HG02870 (cell line): ENCODE measurements around the gene SMURF1.

Experiments used
- ATAC-seq: cut with Tn5 transposase; IDR thresholded peaks from one replicate; pipeline ENCODE4 v1.9.1; 2021; ENCODE audit warnings: mild to moderate bottlenecking, moderate library complexity; ENCODE audit not compliant: unreplicated experiment

SMURF1 gene

DNA sequence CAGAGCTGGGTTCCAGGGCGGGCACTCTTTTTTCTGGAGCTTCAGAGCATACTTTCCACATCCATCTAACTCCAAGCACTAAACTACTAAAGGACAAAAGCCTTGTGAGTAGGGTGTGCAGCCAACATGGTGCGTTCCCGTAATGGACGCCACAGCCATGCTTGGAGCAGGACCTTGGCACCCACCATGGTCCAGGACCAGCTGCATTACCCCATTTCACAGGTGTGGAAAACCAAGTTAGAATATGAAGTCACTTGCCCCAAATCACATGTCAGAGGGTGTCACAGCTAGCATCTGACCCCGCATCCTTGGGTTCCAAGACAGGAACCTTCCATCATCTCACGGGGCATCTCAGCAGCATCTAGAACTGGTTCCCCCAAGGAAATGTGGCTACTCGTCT is 112.4 kb downstream of the SMURF1 start:
- ATAC-seq: no peak

DNA sequence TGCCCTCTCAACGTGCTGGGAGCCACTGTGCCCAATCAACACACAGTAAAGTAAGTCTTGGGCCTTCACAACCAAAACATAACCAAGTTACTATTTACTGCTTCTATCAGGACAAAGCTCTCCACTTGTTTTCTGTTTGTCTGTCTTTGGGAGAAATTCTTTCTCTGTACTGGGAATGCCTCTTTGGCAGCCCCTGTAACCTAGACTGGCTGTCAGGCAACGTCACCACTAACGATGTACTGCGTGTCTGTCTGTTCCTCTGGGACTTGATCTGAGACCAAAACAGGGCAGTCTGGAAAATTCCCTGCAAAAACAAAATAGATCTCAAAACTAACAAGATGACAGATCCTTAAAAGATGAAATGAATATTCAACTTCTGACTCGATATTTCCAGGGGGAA is 113.0 kb downstream of the SMURF1 start:
- ATAC-seq: no peak

DNA sequence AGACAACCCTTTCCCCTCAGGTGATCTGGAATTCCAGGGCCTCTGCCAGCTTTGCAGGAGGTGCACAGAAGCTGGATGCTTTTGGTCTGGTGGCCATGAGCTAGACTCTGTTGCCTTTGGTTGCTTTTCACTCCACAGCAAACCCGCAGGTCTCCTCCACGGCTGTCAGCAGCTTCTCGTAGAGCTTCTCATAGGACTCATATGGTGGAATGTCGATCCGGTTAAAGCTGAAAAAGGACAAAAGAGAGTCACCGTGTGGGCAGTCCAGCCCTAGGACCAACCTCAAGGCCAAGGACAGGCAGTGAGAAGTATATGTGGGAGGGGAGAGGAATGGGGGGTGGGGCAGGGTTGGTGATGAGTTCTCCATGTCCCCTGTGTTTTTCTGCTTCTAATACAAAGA is 113.5 kb downstream of the SMURF1 start:
- no peak for ATAC-seq

DNA sequence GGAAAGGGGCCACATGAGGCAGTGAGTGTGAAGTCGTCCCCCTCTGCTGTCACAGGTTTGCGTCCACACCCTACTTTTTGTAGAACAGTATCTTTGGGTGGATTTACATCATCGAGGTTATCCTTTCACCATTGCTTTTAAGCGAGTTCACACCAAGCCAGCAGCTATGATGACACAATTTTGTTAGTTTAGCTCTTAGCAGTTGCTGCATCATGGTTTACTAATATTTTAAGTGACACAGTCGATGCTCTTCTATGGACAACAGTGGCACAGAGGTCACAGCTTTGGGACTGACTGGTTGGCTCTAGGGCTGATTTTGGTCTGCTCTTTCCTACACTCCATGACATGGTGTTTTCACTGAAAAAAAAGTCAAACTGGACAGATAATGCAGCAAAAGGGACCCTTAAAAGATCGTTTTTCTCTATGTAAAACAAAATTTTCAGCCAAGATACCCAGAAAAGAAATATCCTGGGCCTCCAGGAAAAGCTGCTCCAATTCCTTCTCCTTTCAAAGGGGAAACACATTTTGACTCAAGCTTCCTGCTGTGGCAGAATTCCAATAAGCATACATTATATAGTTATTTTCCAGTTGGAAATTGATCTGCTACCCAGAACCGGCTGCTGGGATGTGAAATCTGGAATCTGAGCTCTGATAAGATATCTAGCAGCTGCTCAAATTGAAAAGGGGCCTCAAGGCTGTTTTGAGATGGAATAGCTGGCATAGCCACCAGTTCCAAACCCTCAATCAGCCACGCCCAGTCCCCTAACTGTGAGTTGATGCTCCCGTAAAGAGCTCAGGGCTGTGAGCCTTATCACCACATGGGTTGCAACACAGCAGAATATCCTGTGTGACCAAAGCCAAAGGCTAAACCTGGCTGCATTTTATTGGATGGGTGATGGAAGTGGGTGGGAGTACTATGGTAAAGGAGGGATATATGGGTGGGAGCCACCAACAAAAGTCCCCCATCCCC is 114.2 kb downstream of the SMURF1 start:
- no peak for ATAC-seq

DNA sequence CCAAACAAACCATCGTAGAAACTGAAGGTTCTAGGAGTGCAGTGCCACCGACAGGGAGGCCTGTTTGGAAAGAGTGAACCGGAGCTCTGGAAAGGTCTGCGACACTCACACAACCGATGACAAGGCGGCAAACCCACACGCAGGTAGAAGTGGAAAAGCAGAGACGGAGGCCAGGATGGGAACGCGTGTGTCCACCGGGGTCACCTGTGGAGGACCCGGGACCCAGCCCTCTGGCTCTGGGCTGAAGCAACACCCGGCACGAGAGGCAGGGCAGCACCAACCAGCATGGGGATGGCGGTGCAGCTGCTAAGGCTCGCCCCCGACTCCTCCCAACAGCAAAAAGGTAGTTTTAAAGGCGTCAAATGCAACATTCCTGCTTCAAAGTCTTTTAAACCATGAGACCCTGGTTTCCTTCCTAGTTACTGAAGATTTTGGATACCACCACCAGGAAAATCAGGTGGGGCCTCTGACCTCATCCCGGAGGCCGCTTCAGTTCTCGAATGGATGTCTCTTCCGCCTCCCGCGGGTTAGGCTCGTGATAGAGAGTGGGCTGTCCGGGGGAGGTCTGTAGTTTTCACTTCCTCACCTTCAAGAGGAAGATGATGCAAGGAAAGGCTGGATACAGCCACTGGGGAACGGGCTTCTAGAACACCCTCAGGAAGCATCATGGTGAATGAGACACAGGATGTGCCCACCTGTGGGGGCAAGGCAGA is 115.5 kb downstream of the SMURF1 start:
- ATAC-seq: no peak

DNA sequence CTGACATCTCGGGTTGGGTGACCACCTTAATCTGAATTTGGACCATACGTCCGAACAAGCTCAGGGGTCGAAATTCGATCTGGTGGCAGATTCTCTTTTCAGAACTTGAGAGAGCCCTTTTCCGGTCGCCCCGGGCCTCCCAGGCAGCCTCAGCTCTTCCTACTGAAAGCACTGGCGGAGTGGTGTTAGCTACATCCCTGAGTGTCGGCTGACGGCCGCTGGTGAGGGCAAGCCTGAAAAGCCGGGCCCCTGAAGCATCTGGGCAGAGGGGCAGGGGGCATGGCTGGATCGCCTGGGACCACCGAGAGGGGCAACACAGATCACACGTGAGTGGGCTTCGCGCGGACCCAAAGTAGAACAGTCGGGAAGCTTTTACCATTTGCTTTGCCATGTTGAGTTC is 116.1 kb downstream of the SMURF1 start:
- ATAC-seq: no peak

DNA sequence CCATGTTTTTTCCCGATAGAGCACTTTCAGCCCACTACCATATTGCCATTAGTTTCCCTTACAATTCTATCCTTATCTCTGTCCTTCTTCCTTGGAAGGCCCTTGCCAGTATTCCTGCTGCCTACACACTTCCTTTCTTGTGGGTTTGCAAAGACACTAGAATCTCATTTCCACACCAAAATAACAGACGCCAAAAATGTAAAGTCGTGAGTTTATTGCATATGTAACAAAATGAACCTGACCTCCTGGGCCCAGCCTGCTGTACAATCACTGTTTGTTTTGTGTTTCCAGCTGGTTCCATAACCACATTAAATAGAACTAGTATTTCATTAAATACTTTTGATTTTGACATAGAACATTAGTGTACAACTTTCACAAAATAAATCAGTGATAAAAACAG is 116.7 kb downstream of the SMURF1 start:
- no peak for ATAC-seq

DNA sequence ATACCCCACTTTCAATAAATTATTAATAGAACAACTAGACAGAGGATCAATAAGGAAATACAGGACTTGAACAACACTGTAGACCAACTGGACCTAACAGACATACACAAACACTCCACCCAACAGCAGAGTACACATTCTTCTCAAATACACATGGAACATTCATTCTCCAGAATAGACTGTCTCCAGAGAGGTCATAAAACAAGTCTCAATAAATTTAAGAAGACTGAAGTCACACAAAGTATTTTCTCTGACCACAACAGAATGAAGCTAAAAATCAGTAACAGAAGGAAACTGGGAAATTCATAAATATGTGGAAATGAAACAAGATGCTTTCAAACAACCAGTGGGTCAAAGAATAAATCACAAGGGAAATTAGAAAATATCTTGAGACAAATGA is 119.8 kb downstream of the SMURF1 start:
- ATAC-seq: no peak

DNA sequence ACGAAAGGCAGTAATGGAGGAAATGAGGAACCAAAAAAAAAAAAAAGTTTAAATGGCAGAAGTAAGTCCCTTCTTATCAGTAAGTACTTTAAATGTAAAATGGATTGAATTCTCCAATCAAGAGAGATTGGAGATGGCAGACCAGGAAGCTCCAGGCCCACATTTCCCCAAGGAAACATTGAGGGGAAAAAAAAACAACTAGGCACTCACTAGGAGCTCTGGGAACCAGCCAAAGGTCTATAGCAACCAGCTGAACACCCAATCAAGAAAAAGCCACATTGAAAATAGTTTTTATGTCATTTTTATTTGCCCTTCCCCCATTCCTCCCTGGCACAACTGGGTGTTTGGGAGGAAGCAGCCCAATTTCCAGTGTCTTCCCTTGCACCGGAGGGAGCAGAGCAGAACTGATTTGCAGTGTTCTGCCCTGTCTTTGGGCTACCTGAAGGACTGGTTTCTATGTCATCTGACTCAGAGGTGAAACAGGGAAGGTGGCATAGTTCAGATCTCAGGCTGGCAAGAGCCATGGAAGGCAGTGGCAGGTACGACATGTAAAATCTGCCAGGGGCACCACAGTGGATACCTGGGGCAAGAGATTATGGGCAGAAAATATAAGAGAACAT is 121.9 kb downstream of the SMURF1 start:
- ATAC-seq: no peak

DNA sequence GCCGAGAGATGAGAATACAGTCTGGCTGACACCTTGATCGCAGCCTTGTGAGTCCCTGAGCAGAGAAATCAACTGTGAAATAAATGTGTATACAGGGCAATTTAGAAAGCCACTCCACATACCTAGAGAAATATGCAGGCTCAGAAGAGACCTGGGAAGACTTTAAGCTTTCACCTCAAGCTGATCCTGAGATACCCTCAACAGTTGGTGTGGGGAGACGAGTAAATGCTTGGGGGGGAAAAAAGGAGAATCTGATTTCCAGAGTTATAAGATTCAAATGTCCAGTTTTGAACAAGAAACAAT is 123.5 kb downstream of the SMURF1 start:
- ATAC-seq: no peak

DNA sequence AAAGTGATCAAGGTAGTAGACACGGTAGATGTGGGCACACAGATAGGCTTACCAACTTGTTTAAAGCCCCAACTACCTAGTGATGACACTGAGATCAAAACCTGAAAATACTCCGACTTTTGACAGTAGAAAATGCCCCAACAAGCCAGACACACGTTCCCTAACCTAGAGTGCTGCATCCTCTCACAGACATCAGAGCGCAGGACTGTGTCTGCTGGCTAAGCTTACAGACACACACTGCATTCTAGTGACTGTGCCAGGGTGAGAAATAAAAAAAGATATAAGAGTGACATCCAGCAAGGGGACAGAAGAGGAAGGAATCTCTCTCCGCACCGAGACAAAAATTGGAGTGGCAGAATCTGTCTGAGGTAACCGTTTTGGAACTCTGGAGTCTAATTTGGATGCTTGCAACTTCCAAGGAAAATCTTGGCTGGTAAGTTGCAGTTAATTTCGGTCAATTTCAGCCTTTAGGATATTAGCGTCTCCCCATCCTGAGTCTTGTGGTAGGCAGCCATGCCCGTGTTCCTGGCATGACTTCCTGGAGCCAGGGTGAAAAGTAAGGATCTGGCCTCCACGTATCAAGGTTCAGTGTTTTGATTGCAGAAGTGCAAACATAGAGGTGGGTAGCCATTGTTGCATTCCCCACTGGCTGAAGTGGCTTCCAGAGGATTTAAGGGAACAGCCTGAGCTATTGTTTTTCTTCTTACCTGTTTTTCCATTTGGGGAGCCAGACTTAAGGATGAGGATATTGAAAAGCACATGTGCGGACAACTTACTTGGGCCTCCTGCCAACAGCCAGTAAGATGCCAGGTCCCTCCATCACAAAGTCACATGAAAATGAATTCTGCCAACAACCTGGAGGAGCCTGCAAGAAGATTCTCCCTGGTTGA is 124.1 kb downstream of the SMURF1 start:
- no peak for ATAC-seq

DNA sequence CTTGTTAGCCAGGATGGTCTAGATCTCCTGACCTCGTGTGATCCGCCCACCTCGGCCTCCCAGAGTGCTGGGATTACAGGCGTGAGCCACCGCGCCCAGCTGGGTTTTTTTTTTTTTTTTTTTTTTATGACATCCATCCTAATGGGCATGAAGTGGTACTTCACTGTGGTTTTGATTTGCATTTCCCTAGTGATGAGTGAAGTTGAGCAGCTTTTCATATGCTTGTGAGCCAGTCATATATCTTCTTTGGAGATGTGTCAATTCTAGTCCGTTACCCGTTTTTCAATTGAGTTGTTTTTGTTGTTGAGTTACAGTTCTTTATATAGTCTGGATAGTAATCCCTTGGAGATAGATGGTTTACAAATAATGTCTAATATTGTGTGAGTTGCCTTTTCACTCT is 127.7 kb downstream of the SMURF1 start:
- no peak for ATAC-seq

DNA sequence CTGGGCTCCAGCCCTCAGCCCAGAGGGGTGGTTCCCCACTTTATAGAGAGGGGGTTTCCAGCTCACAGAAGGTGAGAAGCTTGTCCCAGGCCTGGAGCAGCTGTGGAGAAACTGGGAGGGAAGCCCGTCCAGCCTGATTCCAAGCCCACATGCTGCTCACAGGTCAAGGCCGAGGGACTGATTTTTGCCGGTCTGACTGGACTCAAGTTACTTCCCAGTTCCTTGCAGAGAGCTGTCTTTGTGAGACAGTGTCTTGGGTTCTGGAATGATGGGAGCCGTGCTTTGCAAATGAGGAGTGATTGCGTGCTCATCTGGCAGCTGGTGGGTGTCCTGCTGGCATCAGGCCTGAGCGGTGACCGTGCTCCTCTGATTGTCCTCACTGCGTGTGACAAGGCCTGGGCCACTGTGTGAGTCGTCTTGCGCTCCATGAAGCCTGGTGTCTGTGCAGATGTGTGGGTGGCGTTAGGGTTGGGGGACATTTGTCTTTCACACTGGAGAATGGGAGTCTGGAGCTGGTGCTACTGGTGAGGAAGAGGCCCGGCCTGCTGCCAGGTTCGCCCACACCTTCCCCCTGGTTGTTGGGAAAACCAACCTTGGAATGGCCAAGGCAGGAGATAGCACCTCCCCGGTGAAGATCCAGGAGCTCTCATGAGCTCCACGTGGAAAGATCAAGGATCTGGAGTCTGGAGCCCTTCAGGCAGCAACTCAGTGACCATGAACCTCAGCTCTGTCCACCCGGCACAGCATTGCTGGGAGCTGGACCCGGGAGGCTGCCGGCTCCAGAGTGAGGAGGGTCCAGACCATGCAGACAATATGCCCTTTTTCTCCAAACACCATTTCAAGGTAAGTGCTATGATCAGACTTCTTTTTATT is 129.6 kb downstream of the SMURF1 start:
- ATAC-seq: no peak

DNA sequence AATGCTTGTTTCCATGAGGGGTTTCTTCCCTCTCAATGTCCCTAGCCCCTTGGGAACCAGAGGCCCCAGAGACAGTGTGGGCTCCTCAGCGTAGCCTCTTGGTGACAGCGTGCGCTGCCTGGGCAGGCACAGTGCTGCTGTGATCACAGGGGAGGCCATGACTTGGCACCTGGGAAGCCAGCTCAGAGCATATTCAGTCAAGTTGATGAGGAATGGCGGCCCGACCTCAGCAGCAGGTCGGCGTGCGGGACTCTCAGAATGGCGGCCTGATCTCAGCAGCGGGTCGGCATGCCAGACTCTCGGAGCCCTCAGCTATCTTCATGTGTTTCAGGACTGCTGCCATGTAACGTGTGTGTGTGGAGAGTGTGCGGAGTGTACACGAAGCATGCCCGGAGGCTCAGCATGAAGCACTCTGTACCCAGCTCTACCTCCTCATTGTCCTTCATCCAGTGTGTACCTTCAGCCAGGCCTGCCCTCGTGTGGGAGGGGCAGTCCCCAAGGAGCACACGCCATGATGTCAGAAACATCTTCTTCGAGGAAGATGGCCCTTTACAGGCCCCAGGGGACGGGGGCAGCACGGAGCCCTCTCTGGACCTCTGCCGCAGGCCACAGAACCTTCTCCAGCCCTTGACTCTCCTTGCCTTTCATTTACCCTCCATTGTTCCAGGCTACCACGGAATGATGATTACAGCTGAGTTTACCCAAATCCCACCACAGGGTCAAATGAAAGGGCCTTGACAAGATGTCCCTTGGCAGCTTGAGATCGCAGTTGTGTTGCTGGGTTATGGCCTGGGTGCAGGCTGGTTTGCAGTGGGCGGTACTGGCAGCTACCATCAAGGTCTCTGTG is 130.4 kb downstream of the SMURF1 start:
- ATAC-seq: no peak

DNA sequence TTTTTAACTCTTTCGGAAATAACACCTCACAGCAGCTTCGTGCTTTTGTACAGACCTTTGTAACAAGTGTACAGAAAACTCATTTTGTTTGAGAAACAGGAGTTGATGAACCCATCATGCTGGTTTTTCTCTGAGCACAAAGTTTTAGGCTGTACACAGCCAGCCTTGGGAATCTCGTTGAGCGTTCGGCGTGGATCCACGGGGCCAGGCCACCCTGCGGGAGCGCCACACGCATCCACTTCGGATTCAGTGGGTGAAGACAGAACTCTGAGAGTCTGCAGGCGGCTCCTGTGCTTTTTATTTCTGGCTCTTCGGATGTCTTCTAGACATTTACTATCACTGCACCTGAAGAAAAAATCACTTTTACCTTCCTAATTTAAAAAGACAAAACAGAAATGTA is 131.2 kb downstream of the SMURF1 start:
- ATAC-seq: no peak

DNA sequence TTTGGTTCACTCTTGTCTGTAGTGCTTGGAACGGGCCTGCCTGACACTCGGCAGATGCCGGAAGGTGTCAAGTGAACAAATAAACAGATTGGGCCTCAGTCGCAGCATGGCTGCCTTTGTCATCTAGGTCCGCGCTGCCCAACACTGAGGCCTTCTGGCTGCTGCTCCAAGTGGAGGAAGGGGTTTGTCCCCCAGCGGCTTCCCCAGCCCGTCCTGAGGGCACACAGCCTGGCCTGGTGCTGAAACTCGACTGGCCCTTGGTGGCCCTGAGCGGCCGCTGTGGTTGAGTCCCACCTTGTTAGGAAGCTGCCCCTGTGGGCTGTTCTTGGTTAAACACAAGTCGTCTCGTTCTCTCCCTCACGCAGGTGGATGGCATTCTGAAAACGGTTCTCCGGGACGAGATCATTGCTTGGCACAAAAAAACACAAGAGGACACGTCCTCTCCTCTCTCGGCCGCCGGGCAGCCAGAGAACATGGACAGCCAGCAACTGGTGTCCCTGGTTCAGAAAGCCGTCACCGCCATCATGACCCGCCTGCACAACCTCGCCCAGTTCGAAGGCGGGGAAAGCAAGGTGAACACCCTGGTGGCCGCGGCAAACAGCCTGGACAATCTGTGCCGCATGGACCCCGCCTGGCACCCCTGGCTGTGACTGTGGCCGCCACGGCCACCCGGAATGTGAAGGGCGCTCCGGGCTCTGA is 132.1 kb downstream of the SMURF1 start:
- ATAC-seq: no peak

DNA sequence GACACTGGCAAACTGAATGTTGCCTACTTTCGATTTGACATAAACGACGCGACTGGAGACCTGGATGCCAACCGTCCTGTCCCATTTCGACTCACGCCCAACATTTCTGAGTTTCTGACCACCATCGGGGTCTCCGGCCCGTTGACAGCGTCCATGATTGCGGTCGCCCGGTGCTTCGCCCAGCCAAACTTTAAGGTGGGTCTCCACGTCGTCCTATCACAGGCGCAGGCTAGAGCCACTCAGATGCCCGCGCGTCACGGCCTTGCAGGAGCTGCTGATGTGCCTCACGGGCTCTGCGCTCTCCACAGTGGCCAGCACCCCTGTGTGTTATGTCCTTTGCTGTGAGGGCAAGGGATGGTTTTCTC is 132.6 kb downstream of the SMURF1 start:
- no peak for ATAC-seq

DNA sequence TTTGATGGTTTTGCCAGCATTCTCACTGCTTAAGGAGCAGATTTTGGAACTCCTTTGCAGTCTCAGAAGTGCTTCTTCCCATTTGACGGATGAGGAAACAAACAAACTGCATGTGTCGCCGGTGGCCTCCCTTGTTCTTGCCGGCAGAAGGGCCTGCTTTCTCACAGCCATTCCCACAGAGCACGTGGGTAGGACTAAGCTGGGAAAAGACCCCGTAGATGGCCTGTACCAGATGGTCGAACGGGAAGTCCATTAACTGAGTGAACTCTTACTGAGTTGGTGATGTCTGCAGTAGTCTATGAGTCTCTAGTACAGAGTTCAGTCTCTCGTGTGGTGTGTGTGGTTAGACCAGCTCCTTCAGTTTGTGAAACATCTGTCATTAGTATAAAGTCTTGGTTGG is 133.6 kb downstream of the SMURF1 start:
- ATAC-seq: no peak
